Thoracic aorta (tissue), 2 donors: ENCODE measurements around the gene MTAP. TPM values are rescaled to one million over a fixed set of nuclear protein-coding genes. Genes with fewer than 3 reads are reported as not detected.
A peak's percentile ranks its signal among the peaks of the same experiment; 100 is the strongest.

ENCODE experiments used
- ATAC-seq: fragments of 150-250 bp; one replicate; pipeline ENCODE4 v1.8.0; 2017; ENCODE audit warnings: low read depth; ENCODE audit not compliant: insufficient number of reproducible peaks, low FRiP score
- DNase-seq: peaks from one replicate; pipeline ENCODE4 v3.0.0-alpha.2; 2020; ENCODE audit warnings: low spot score
- H3K27ac ChIP-seq, 2 donors: fragments of 200-600 bp; sonication (generic); 1 replicate in 1 of 2; 2 replicates in 1 of 2; pipeline ENCODE4 v1.5.1; 2016; ENCODE audit warnings: mild to moderate bottlenecking in 2 of 2, moderate library complexity in 2 of 2
- H3K27me3 ChIP-seq: fragments of 200-600 bp; sonication (generic); replicated peaks from 2 replicates; pipeline ENCODE4 v1.6.0; 2016; ENCODE audit warnings: mild to moderate bottlenecking; ENCODE audit not compliant: insufficient read depth
- H3K36me3 ChIP-seq: fragments of 200-600 bp; sonication (generic); one replicate; pipeline ENCODE4 v1.5.1; 2016
- H3K4me1 ChIP-seq, 2 donors: fragments of 200-600 bp; sonication (generic); 1 replicate in 1 of 2; 2 replicates in 1 of 2; pipeline versions ENCODE4 v1.5.1 to v1.6.0; 2016; ENCODE audit warnings: low read depth in 2 of 2, mild to moderate bottlenecking in 1 of 2; ENCODE audit not compliant: control insufficient read depth in 1 of 2
- H3K4me3 ChIP-seq: fragments of 200-600 bp; sonication (generic); 2 replicates; pipeline ENCODE4 v1.5.1; 2016; ENCODE audit warnings: mild to moderate bottlenecking
- H3K9me3 ChIP-seq: fragments of 200-600 bp; sonication (generic); 2 replicates; pipeline ENCODE4 v1.5.1; 2016
- CTCF ChIP-seq: fragments of 200-600 bp; sonication (generic); IDR thresholded peaks from one replicate; pipeline ENCODE4 v1.5.1; 2019; ENCODE audit warnings: antibody characterized with exemption
- total RNA-seq, 2 donors: library from RNA; depleted of rRNA; stranded (reverse); fragments of >200 nt; gene quantifications; one replicate each; pipeline versions ENCODE4 v1.1.0 to v1.2.3, GENCODE V29; 2016

Gene MTAP
- total RNA-seq, 2 donors from 2014 or later: 16.9 to 26.2 TPM

- ATAC-seq (no peak), DNase-seq (no peak)
- Histone ChIP-seq H3K9me3 (no peaks in the 10 kb centered on the region), H3K27me3 (peaks cover 63% of the 10 kb centered on the region), H3K4me1 (peaks cover 7 to 14% of the 10 kb centered on the region in 2 donors), H3K27ac (no peak overlapping the region), H3K4me3 (peak overlapping the region; percentile 68), H3K36me3 (no peaks in the 10 kb centered on the region)
- TF ChIP-seq CTCF: no peak
Observed at GRCh38 chr9:21974343-21974721, 171.9 kb downstream of the MTAP start.

- H3K4me3 ChIP-seq: peak overlapping the region; percentile 68
- H3K27ac ChIP-seq: no peak overlapping the region
- H3K27me3 ChIP-seq: peaks cover 63% of the 10 kb centered on the region
- DNase-seq: no peak
- H3K36me3 ChIP-seq: no peaks in the 10 kb centered on the region
- no peak for TF ChIP-seq CTCF
- no peaks in the 10 kb centered on the region for H3K9me3 ChIP-seq
- no peak for ATAC-seq
- peaks cover 7 to 14% of the 10 kb centered on the region in 2 donors for H3K4me1 ChIP-seq
Observed at GRCh38 chr9:21974722-21975409, 172.4 kb downstream of the MTAP start.

GRCh38 chr9:21976334-21976875 is 174.0 kb downstream of the MTAP start:
- DNase-seq (no peak), ATAC-seq (no peak)
- H3K27me3 ChIP-seq: peaks cover 60% of the 10 kb centered on the region
- H3K4me1 ChIP-seq: peaks cover 7 to 14% of the 10 kb centered on the region in 2 donors
- no peak overlapping the region for H3K4me3 ChIP-seq
- no peak overlapping the region for H3K27ac ChIP-seq
- no peaks in the 10 kb centered on the region for H3K9me3 ChIP-seq
- no peak for TF ChIP-seq CTCF
- H3K36me3 ChIP-seq: no peaks in the 10 kb centered on the region

GRCh38 chr9:21982391-21982790 is 180.0 kb downstream of the MTAP start:
- Histone ChIP-seq H3K4me1 (no peaks in the 10 kb centered on the region), H3K27me3 (peaks cover 8% of the 10 kb centered on the region), H3K36me3 (no peaks in the 10 kb centered on the region), H3K9me3 (no peaks in the 10 kb centered on the region), H3K4me3 (no peak overlapping the region), H3K27ac (no peak overlapping the region)
- no peak for DNase-seq
- TF ChIP-seq CTCF: no peak
- ATAC-seq: no peak

GRCh38 chr9:21982861-21983560 is 180.6 kb downstream of the MTAP start:
- H3K9me3 ChIP-seq: no peaks in the 10 kb centered on the region
- H3K36me3 ChIP-seq: no peaks in the 10 kb centered on the region
- ATAC-seq (no peak), DNase-seq (no peak)
- H3K27ac ChIP-seq: no peak overlapping the region
- no peak for TF ChIP-seq CTCF
- H3K4me1 ChIP-seq: no peaks in the 10 kb centered on the region
- peaks cover 6% of the 10 kb centered on the region for H3K27me3 ChIP-seq
- no peak overlapping the region for H3K4me3 ChIP-seq
